Measurements from ENCODE around the gene IL19. TPM values are rescaled to one million over a fixed set of nuclear protein-coding genes. Genes with fewer than 3 reads are reported as not detected.

IL19 gene
- total RNA-seq, 1 donor from 2014 or later = not detected

- DNase-seq (ENCODE audit: extremely low spot score, unreplicated experiment) = no peak
- no peak overlapping the region for H3K4me3 Mint-ChIP-seq
- no peak for TF ChIP-seq CTCF (conservative IDR thresholded peaks at IDR 0.05)
Measured at GRCh38 chr1:206742719-206743383, 27.7 kb upstream of the IL19 start.

GRCh38 chr1:206744683-206745082 is 25.9 kb upstream of the IL19 start:
- Mint-ChIP-seq H3K27ac (no peak overlapping the region), H3K27me3 (peaks cover 22% of the 10 kb centered on the region), H3K4me1 (ENCODE audit: unreplicated experiment) (peaks cover 2% of the 10 kb centered on the region), H3K4me3 (no peak overlapping the region), H3K36me3 (no peaks in the 10 kb centered on the region), H3K9me3 (peaks cover 4% of the 10 kb centered on the region)
- TF ChIP-seq CTCF (conservative IDR thresholded peaks at IDR 0.05) = no peak
- no peak for DNase-seq (ENCODE audit: extremely low spot score, unreplicated experiment)

More at GRCh38 chr1:206742719-206743383, 27.7 kb upstream of the IL19 start:
- peaks cover 14% of the 10 kb centered on the region for H3K4me1 Mint-ChIP-seq (ENCODE audit: unreplicated experiment)
- no peaks in the 10 kb centered on the region for H3K9me3 Mint-ChIP-seq
- peaks cover 5% of the 10 kb centered on the region for H3K27me3 Mint-ChIP-seq
- peaks cover 3% of the 10 kb centered on the region for H3K36me3 Mint-ChIP-seq
- H3K27ac Mint-ChIP-seq = no peak overlapping the region

GRCh38 chr1:206745301-206745700 is 25.3 kb upstream of the IL19 start:
- no peak for DNase-seq (ENCODE audit: extremely low spot score, unreplicated experiment)
- no peaks in the 10 kb centered on the region for H3K4me1 Mint-ChIP-seq (ENCODE audit: unreplicated experiment)
- no peak overlapping the region for H3K27ac Mint-ChIP-seq
- peaks cover 4% of the 10 kb centered on the region for H3K9me3 Mint-ChIP-seq
- H3K36me3 Mint-ChIP-seq = no peaks in the 10 kb centered on the region
- no peak overlapping the region for H3K4me3 Mint-ChIP-seq
- peaks cover 25% of the 10 kb centered on the region for H3K27me3 Mint-ChIP-seq
- TF ChIP-seq CTCF (conservative IDR thresholded peaks at IDR 0.05) = no peak

GRCh38 chr1:206748348-206749030 is 22.1 kb upstream of the IL19 start:
- Mint-ChIP-seq H3K27me3 (peaks cover 33% of the 10 kb centered on the region), H3K36me3 (no peaks in the 10 kb centered on the region), H3K9me3 (peaks cover 4% of the 10 kb centered on the region), H3K4me1 (ENCODE audit: unreplicated experiment) (no peaks in the 10 kb centered on the region), H3K4me3 (no peak overlapping the region), H3K27ac (no peak overlapping the region)
- DNase-seq (ENCODE audit: extremely low spot score, unreplicated experiment) = no peak
- TF ChIP-seq CTCF (conservative IDR thresholded peaks at IDR 0.05) = no peak

GRCh38 chr1:206751891-206752290 is 18.7 kb upstream of the IL19 start:
- no peak for DNase-seq (ENCODE audit: extremely low spot score, unreplicated experiment)
- Mint-ChIP-seq H3K4me1 (ENCODE audit: unreplicated experiment) (no peaks in the 10 kb centered on the region), H3K36me3 (no peaks in the 10 kb centered on the region), H3K27ac (no peak overlapping the region), H3K9me3 (peaks cover 11% of the 10 kb centered on the region), H3K4me3 (no peak overlapping the region), H3K27me3 (peaks cover 36% of the 10 kb centered on the region)
- TF ChIP-seq CTCF (conservative IDR thresholded peaks at IDR 0.05) = no peak
